GM19467 (cell line): ENCODE data around the gene RPS21.

Experiments
- ATAC-seq: cut with Tn5 transposase; IDR thresholded peaks from one replicate; pipeline ENCODE4 v1.9.1; 2021; ENCODE audit warnings: mild to moderate bottlenecking, moderate library complexity; ENCODE audit not compliant: unreplicated experiment

The RPS21 gene

GRCh38 chr20:62409086-62409853, 22.4 kb downstream of the RPS21 start:
- ATAC-seq: no peak

GRCh38 chr20:62409931-62410745, 23.2 kb downstream of the RPS21 start:
- ATAC-seq: no peak

GRCh38 chr20:62410746-62411478, 24.0 kb downstream of the RPS21 start:
- ATAC-seq: no peak

GRCh38 chr20:62411479-62412193, 24.7 kb downstream of the RPS21 start:
- no peak for ATAC-seq

GRCh38 chr20:62412194-62413024, 25.5 kb downstream of the RPS21 start:
- no peak for ATAC-seq

- no peak for ATAC-seq
Observed at GRCh38 chr20:62413025-62413570, 26.2 kb downstream of the RPS21 start.

- no peak for ATAC-seq
Observed at GRCh38 chr20:62413896-62414481, 27.1 kb downstream of the RPS21 start.

- no peak for ATAC-seq
Observed at GRCh38 chr20:62415354-62416111, 28.6 kb downstream of the RPS21 start.

GRCh38 chr20:62416651-62417637, 30.0 kb downstream of the RPS21 start:
- ATAC-seq: no peak

GRCh38 chr20:62417981-62418708, 31.2 kb downstream of the RPS21 start:
- ATAC-seq: no peak

GRCh38 chr20:62418709-62419487, 32.0 kb downstream of the RPS21 start:
- no peak for ATAC-seq

- ATAC-seq: no peak
Observed at GRCh38 chr20:62419759-62420158, 32.9 kb downstream of the RPS21 start.

GRCh38 chr20:62420846-62421715, 34.2 kb downstream of the RPS21 start:
- ATAC-seq: no peak

- ATAC-seq: no peak
Observed at GRCh38 chr20:62421716-62421990, 34.8 kb downstream of the RPS21 start.

GRCh38 chr20:62422636-62423325, 35.9 kb downstream of the RPS21 start:
- no peak for ATAC-seq
